Astrocyte (in vitro differentiated cells and primary cell): Measurements from ENCODE around the gene GPX3.

Experiments
- CTCF ChIP-seq: IDR thresholded peaks from 2 replicates; pipeline ENCODE4 v1.5.1; 2011; ENCODE audit warnings: low read depth, mild to moderate bottlenecking, inconsistent platforms, low read length, moderate library complexity; ENCODE audit not compliant: insufficient read depth
- EZH2 ChIP-seq: IDR thresholded peaks from 2 replicates; pipeline ENCODE4 v1.6.1; 2012; ENCODE audit warnings: mild to moderate bottlenecking, low read length, inconsistent platforms; ENCODE audit not compliant: insufficient read depth

DNA sequence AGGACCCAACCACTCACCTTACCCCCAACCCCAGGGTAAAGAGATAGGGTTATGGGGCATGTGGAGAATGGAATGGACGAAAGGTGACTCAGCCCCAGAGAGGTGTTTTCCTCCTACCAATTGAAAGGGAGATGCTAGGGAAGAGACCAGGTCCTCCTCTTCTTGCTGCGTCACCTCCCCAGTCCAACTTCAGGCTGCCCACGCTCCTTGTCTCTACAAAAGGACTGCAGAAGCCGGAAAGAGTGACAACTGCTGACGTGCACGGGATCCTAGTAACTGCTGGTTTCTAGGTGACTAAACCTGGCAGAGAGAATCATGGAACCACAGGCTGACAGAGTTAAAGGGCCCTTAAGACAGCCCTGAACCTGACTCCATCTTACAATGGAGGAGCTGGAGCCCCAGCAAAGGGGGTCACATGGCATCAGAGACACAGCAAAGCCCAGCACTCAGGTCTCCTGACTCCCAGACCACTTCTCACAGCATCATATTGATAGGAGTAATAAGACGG, 2.2 kb downstream of the GPX3 start:
- TF ChIP-seq CTCF (no peak), EZH2 (no peak)
